Activated naive CD4-positive, alpha-beta T cell treated with anti-CD3 and anti-CD28 coated beads, Interleukin-2, amount 50 U/mL, for 24 hours (primary cell): ENCODE results near the gene RAB3C.
"Not testable (repeated sequence)": the region's sequence is repeated elsewhere in the genome, so short reads cannot be mapped to it uniquely, and the experiment has no call there.

Source experiments
- H3K27ac Mint-ChIP-seq: one replicate; pipeline ENCODE4 v1.8.0; 2021; ENCODE audit warnings: mild to moderate bottlenecking, mixed read lengths
- H3K27me3 Mint-ChIP-seq: one replicate; pipeline ENCODE4 v1.8.0; 2021; ENCODE audit warnings: mixed read lengths
- H3K36me3 Mint-ChIP-seq: one replicate; pipeline ENCODE4 v1.8.0; 2021; ENCODE audit warnings: mixed read lengths
- H3K4me1 Mint-ChIP-seq: one replicate; pipeline ENCODE4 v1.8.0; 2021; ENCODE audit warnings: mixed read lengths
- H3K4me3 Mint-ChIP-seq: one replicate; pipeline ENCODE4 v1.8.0; 2021; ENCODE audit warnings: mild to moderate bottlenecking, mixed read lengths
- H3K9me3 Mint-ChIP-seq: one replicate; pipeline ENCODE4 v1.8.0; 2021; ENCODE audit warnings: mixed read lengths

The RAB3C gene

DNA sequence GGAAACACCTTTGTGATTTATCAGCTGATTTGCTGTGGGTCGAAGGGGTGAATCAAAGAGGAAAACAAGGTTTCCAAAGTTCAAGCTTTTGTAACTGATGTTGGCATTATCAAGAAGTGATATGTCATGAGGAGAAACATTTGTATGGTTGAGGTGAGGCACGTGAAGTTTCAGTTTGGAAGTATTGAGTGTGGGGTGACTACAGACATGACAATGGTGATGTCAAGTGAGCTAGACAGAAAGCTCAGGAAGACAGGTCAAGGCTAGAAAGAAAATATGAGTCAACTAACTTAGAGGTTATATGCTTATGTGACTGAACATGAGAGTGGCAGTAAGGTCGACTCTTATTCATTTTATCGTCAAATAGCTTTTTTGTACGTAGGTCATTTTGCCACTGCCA lies 99.1 kb downstream of the RAB3C start:
- Mint-ChIP-seq H3K4me3 (no peak overlapping the region), H3K9me3 (no peaks in the 10 kb centered on the region), H3K27me3 (no peaks in the 10 kb centered on the region), H3K36me3 (no peaks in the 10 kb centered on the region), H3K27ac (no peak overlapping the region), H3K4me1 (no peaks in the 10 kb centered on the region)

DNA sequence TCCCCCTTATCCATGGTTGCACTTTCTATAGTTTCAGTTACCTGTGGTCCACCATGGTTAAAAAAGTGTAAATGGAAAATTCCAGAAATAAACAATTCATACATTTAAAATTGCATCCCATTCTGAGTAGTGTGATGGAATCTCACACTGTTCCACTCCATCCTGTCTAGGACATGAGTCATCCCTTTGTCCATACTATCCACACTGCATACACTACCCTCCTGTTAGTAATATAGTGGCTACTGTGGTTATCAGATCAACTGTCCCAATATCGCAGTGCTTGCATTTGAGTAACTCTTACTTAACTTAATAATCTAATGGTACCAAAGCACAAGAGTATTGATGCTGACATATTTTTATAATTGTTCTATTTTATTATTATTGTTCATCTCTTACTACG lies 100.7 kb downstream of the RAB3C start:
- no peaks in the 10 kb centered on the region for H3K4me1 Mint-ChIP-seq
- H3K9me3 Mint-ChIP-seq, result no peaks in the 10 kb centered on the region
- no peak overlapping the region for H3K27ac Mint-ChIP-seq
- no peak overlapping the region for H3K4me3 Mint-ChIP-seq
- H3K36me3 Mint-ChIP-seq, result no peaks in the 10 kb centered on the region
- H3K27me3 Mint-ChIP-seq, result no peaks in the 10 kb centered on the region

GRCh38 chr5:58687079-58687478 lies 104.2 kb downstream of the RAB3C start:
- no peaks in the 10 kb centered on the region for H3K4me1 Mint-ChIP-seq
- H3K27me3 Mint-ChIP-seq, result no peaks in the 10 kb centered on the region
- H3K36me3 Mint-ChIP-seq, result no peaks in the 10 kb centered on the region
- no peak overlapping the region for H3K4me3 Mint-ChIP-seq
- H3K27ac Mint-ChIP-seq, result no peak overlapping the region
- no peaks in the 10 kb centered on the region for H3K9me3 Mint-ChIP-seq

GRCh38 chr5:58687595-58687994 lies 104.7 kb downstream of the RAB3C start:
- H3K4me1 Mint-ChIP-seq, result no peaks in the 10 kb centered on the region
- H3K27me3 Mint-ChIP-seq, result no peaks in the 10 kb centered on the region
- H3K9me3 Mint-ChIP-seq, result no peaks in the 10 kb centered on the region
- H3K27ac Mint-ChIP-seq, result no peak overlapping the region
- no peaks in the 10 kb centered on the region for H3K36me3 Mint-ChIP-seq
- H3K4me3 Mint-ChIP-seq, result no peak overlapping the region

- H3K27me3 Mint-ChIP-seq, H3K27ac Mint-ChIP-seq, H3K36me3 Mint-ChIP-seq, H3K4me3 Mint-ChIP-seq, H3K4me1 Mint-ChIP-seq: not testable (repeated sequence)
- peaks cover 22% of the 10 kb centered on the region for H3K9me3 Mint-ChIP-seq
These were observed 116.3 kb downstream of the RAB3C start for GRCh38 chr5:58699088-58699761.

- H3K4me3 Mint-ChIP-seq, result no peak overlapping the region
- H3K27ac Mint-ChIP-seq, result no peak overlapping the region
- peaks cover 22% of the 10 kb centered on the region for H3K9me3 Mint-ChIP-seq
- peaks cover 1% of the 10 kb centered on the region for H3K36me3 Mint-ChIP-seq
- no peaks in the 10 kb centered on the region for H3K4me1 Mint-ChIP-seq
- peaks cover 5% of the 10 kb centered on the region for H3K27me3 Mint-ChIP-seq
These were observed 116.9 kb downstream of the RAB3C start for GRCh38 chr5:58699762-58700118.

GRCh38 chr5:58703925-58704555 lies 121.2 kb downstream of the RAB3C start:
- Mint-ChIP-seq H3K4me1 (no peaks in the 10 kb centered on the region), H3K9me3 (peaks cover 8% of the 10 kb centered on the region), H3K4me3 (no peak overlapping the region), H3K27ac (no peak overlapping the region), H3K36me3 (peaks cover 1% of the 10 kb centered on the region), H3K27me3 (peaks cover 6% of the 10 kb centered on the region)

- Mint-ChIP-seq H3K27ac (no peak overlapping the region), H3K4me1 (no peaks in the 10 kb centered on the region), H3K36me3 (no peaks in the 10 kb centered on the region)
These were observed 123.9 kb downstream of the RAB3C start for GRCh38 chr5:58706736-58707135.

DNA sequence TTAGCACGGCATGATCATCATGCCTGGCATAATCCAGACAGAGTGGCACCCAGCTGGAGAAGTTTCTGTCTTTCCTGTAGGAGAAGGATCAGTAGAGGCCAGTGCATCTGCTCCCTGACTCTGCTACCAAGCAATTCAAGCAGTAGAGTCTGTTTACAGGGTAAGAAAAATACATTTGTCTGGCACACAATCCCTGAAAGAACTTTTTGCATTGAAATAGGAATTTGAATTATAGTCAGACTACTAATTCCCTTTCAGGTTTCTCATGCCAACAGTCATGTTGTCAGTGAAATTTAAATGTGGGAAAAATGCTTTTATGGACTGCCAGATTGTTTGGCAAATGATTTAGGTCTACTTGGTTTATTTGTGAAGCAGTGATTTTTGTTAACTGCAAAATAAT lies 125.6 kb downstream of the RAB3C start:
- H3K27me3 Mint-ChIP-seq, result peaks cover 3% of the 10 kb centered on the region
- no peak overlapping the region for H3K4me3 Mint-ChIP-seq
- H3K9me3 Mint-ChIP-seq, result no peaks in the 10 kb centered on the region
- H3K27ac Mint-ChIP-seq, result no peak overlapping the region
- no peaks in the 10 kb centered on the region for H3K4me1 Mint-ChIP-seq
- H3K36me3 Mint-ChIP-seq, result no peaks in the 10 kb centered on the region

More at GRCh38 chr5:58706736-58707135, 123.9 kb downstream of the RAB3C start:
- H3K9me3 Mint-ChIP-seq, result peaks cover 1% of the 10 kb centered on the region
- peaks cover 6% of the 10 kb centered on the region for H3K27me3 Mint-ChIP-seq
- no peak overlapping the region for H3K4me3 Mint-ChIP-seq

- H3K27me3 Mint-ChIP-seq, H3K4me1 Mint-ChIP-seq, H3K4me3 Mint-ChIP-seq, H3K36me3 Mint-ChIP-seq, H3K27ac Mint-ChIP-seq, H3K9me3 Mint-ChIP-seq: not testable (repeated sequence)
These were observed 127.5 kb downstream of the RAB3C start for GRCh38 chr5:58710425-58710824.

DNA sequence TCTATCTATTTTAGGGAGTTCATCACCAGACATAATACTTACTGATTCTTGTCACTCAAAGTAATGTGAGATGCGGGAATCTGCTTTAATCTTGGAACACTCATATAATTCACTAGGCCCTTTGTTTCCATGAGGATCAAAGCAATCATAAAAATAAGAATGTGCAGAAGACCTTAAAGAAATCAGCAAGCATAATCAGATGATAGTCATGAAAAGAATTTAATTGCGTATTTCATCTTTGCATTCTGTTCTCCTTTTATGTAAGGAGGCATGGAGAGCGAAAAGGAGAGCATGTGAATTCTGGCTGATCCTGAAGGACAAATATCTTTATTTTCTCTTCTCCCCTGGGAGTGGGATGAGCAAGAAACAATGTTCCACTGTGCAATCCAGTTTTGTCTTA lies 128.0 kb downstream of the RAB3C start:
- Mint-ChIP-seq H3K27ac (no peak overlapping the region), H3K36me3 (no peaks in the 10 kb centered on the region), H3K4me1 (no peaks in the 10 kb centered on the region), H3K9me3 (no peaks in the 10 kb centered on the region), H3K27me3 (peaks cover 3% of the 10 kb centered on the region), H3K4me3 (no peak overlapping the region)

GRCh38 chr5:58711965-58712364 lies 129.1 kb downstream of the RAB3C start:
- H3K4me3 Mint-ChIP-seq, result no peak overlapping the region
- no peaks in the 10 kb centered on the region for H3K9me3 Mint-ChIP-seq
- no peaks in the 10 kb centered on the region for H3K4me1 Mint-ChIP-seq
- H3K27ac Mint-ChIP-seq, result no peak overlapping the region
- H3K36me3 Mint-ChIP-seq, result no peaks in the 10 kb centered on the region
- peaks cover 2% of the 10 kb centered on the region for H3K27me3 Mint-ChIP-seq

GRCh38 chr5:58714046-58714445 lies 131.2 kb downstream of the RAB3C start:
- Mint-ChIP-seq H3K36me3 (no peaks in the 10 kb centered on the region), H3K27me3 (peaks cover 2% of the 10 kb centered on the region), H3K27ac (no peak overlapping the region), H3K9me3 (no peaks in the 10 kb centered on the region), H3K4me1 (no peaks in the 10 kb centered on the region), H3K4me3 (no peak overlapping the region)

GRCh38 chr5:58715997-58716656 lies 133.3 kb downstream of the RAB3C start:
- H3K27ac Mint-ChIP-seq, result no peak overlapping the region
- no peaks in the 10 kb centered on the region for H3K9me3 Mint-ChIP-seq
- no peaks in the 10 kb centered on the region for H3K36me3 Mint-ChIP-seq
- H3K4me3 Mint-ChIP-seq, result no peak overlapping the region
- no peaks in the 10 kb centered on the region for H3K4me1 Mint-ChIP-seq
- H3K27me3 Mint-ChIP-seq, result no peaks in the 10 kb centered on the region

GRCh38 chr5:58716713-58717112 lies 133.8 kb downstream of the RAB3C start:
- H3K27ac Mint-ChIP-seq, result no peak overlapping the region
- no peaks in the 10 kb centered on the region for H3K36me3 Mint-ChIP-seq
- no peaks in the 10 kb centered on the region for H3K9me3 Mint-ChIP-seq
- H3K27me3 Mint-ChIP-seq, result no peaks in the 10 kb centered on the region
- no peaks in the 10 kb centered on the region for H3K4me1 Mint-ChIP-seq
- no peak overlapping the region for H3K4me3 Mint-ChIP-seq

DNA sequence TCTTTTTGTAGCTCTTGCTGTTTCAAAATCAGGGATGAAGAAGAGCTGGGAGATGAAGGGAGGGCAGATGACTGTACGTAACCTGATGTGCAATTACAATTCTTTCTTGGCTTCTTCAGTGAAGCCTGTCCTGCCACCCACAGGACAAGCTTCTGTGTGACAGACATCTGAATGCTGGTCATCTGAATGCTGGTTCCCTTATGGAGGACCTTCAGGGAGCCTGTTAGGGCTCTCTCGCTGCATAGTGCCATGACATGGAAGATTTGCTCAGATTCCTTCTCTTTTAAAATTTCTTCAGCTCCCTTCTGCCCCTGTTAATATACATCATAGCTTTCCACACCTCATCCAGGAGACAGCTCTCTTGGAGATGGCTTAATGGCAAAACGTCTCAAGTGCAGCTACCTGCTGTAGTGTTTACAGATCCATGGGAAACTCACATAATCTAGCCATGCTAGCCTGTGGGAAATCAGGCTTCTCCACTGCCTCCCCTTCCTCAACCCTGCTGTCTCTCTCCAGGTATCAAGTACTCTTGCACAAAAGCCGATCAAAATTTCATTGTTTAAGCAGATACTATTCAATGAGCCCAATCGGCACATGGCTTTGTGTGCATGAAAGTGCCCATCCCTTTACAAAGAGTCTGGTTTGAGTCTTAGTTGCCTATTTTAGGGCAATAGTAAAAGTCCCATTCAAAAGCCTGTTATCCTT lies 134.6 kb downstream of the RAB3C start:
- Mint-ChIP-seq H3K27ac (no peak overlapping the region), H3K36me3 (no peaks in the 10 kb centered on the region)

More for the DNA sequence above, 134.6 kb downstream of the RAB3C start:
- no peak overlapping the region for H3K4me3 Mint-ChIP-seq
- H3K4me1 Mint-ChIP-seq, result no peaks in the 10 kb centered on the region
- H3K9me3 Mint-ChIP-seq, result no peaks in the 10 kb centered on the region
- no peaks in the 10 kb centered on the region for H3K27me3 Mint-ChIP-seq
